Endothelial cell of umbilical vein (primary cell): ENCODE data around the gene LIMCH1. TPM values are rescaled to one million over a fixed set of nuclear protein-coding genes. Genes with fewer than 3 reads are reported as not detected.

Source experiments
- BruUV-seq: library from RNA; stranded (reverse); fragments of 400-500 nt; replicated peaks from 2 replicates; lab custom pipeline; 2021; lab: Mats Ljungman, UMichigan
- CTCF ChIA-PET: fragments of 300-600, 350-600 bp; sonication (Branson Sonifier 250); formaldehyde crosslinking; loops from one replicate; lab custom pipeline; 2021; ENCODE audit warnings: antibody characterized with exemption, inconsistent platforms; lab: Charles Lee
- POLR2A ChIA-PET: fragments of 300-600, 350-600 bp; sonication (Branson Sonifier 250); formaldehyde crosslinking; loops from one replicate; lab custom pipeline; 2021; ENCODE audit warnings: antibody characterized with exemption, inconsistent platforms; lab: Charles Lee
- DNase-seq: peaks from one replicate; pipeline ENCODE4 v3.0.0-alpha.2; 2011; ENCODE audit warnings: low read depth, low spot score
- FAIRE-seq: peaks from 2 replicates; lab custom pipeline; 2011; peaks lifted over from hg19 to GRCh38; lab: Jason Lieb, UNC
- H2AFZ ChIP-seq: 2 replicates; pipeline ENCODE4 v1.6.0; 2012; ENCODE audit warnings: low read depth, low read length, control low read depth, inconsistent platforms
- H3K27ac ChIP-seq: 2 replicates; pipeline ENCODE4 v1.5.1; 2011; ENCODE audit warnings: low read depth, mild to moderate bottlenecking, control low read depth, low read length, moderate library complexity; ENCODE audit not compliant: insufficient read depth
- H3K27me3 ChIP-seq, 2 experiments: 2 replicates each; pipeline versions ENCODE4 v1.6.0 to v1.6.1; 2011; ENCODE audit warnings: low read length in 2 of 2, mixed read lengths in 1 of 2; ENCODE audit not compliant: control insufficient read depth in 2 of 2, insufficient read depth in 2 of 2
- H3K36me3 ChIP-seq, 2 experiments: 2 replicates in 1 of 2; 3 replicates in 1 of 2; pipeline ENCODE4 v1.5.1; 2011; ENCODE audit warnings: low read length in 2 of 2, mild to moderate bottlenecking in 1 of 2, moderate library complexity in 1 of 2; ENCODE audit not compliant: control insufficient read depth in 2 of 2, insufficient read depth in 2 of 2; ENCODE audit errors: extremely low read depth in 1 of 2
- H3K4me1 ChIP-seq: 3 replicates; pipeline ENCODE4 v1.5.1; 2011; ENCODE audit warnings: mild to moderate bottlenecking, low read length; ENCODE audit not compliant: control insufficient read depth, insufficient read depth; ENCODE audit errors: extremely low read depth
- H3K4me2 ChIP-seq: 2 replicates; pipeline ENCODE4 v1.6.1; 2011; ENCODE audit warnings: low read length, control low read depth, mixed read lengths; ENCODE audit not compliant: insufficient read depth
- H3K4me3 ChIP-seq, 3 experiments: fragments of 200-600 bp in 1 of 3; sonication (generic), shearing (Covaris generic) in 1 of 3; replicated peaks in 1 of 3; 2 replicates each; pipeline ENCODE4 v1.5.1; 2011 to 2016; ENCODE audit warnings: control low read depth in 3 of 3, low read length in 3 of 3, mild to moderate bottlenecking in 2 of 3, inconsistent platforms in 1 of 3, low read depth in 1 of 3, moderate library complexity in 1 of 3; ENCODE audit not compliant: insufficient read depth in 1 of 3
- H3K79me2 ChIP-seq: 2 replicates; pipeline ENCODE4 v1.6.0; 2012; ENCODE audit warnings: low read length, inconsistent platforms; ENCODE audit not compliant: control insufficient read depth, insufficient read depth
- H3K9ac ChIP-seq: replicated peaks from 2 replicates; pipeline ENCODE3; 2011; ENCODE audit warnings: low read length, control low read depth; ENCODE audit not compliant: insufficient read depth; ENCODE audit errors: extremely low read depth
- H3K9me1 ChIP-seq: replicated peaks from 3 replicates; pipeline ENCODE4 v1.6.0; 2011; ENCODE audit warnings: mild to moderate bottlenecking, low read length; ENCODE audit not compliant: control insufficient read depth, insufficient read depth; ENCODE audit errors: extremely low read depth
- H3K9me3 ChIP-seq: replicated peaks from 2 replicates; pipeline ENCODE4 v1.5.1; 2012; ENCODE audit warnings: low read length, inconsistent platforms; ENCODE audit not compliant: control insufficient read depth, insufficient read depth
- H4K20me1 ChIP-seq: replicated peaks from 2 replicates; pipeline ENCODE3; 2011; ENCODE audit warnings: mild to moderate bottlenecking, low read length; ENCODE audit not compliant: control insufficient read depth, insufficient read depth; ENCODE audit errors: extremely low read depth
- EZH2 ChIP-seq: IDR thresholded peaks from 2 replicates; pipeline ENCODE4 v1.6.1; 2012; ENCODE audit warnings: borderline replicate concordance, low read depth, mild to moderate bottlenecking, moderate library complexity, low read length, inconsistent platforms; ENCODE audit not compliant: severe bottlenecking
- FOS ChIP-seq: IDR thresholded peaks from 2 replicates; pipeline ENCODE4 v1.6.1; 2011; ENCODE audit warnings: mild to moderate bottlenecking, low read length, moderate library complexity, borderline replicate concordance; ENCODE audit not compliant: insufficient read depth
- GATA2 ChIP-seq: IDR thresholded peaks from 2 replicates; pipeline ENCODE4 v1.7.0; 2011; ENCODE audit warnings: low read depth, mild to moderate bottlenecking, moderate library complexity, mixed read lengths, low read length; ENCODE audit not compliant: insufficient read length, insufficient read depth
- JUN ChIP-seq: IDR thresholded peaks from 2 replicates; pipeline ENCODE4 v1.6.1; 2011; ENCODE audit warnings: borderline replicate concordance, low read depth; ENCODE audit not compliant: insufficient read length, insufficient read depth
- MAX ChIP-seq: IDR thresholded peaks from 2 replicates; pipeline ENCODE4 v1.6.1; 2011; ENCODE audit not compliant: insufficient read depth, insufficient read length
- MYC ChIP-seq: IDR thresholded peaks from one replicate; pipeline ENCODE4 v1.6.1; 2011; ENCODE audit warnings: mild to moderate bottlenecking, low read depth, low read length
- POLR2A ChIP-seq: IDR thresholded peaks from 2 replicates; pipeline ENCODE4 v1.6.1; 2012; ENCODE audit warnings: low read depth, mild to moderate bottlenecking, control low read depth, low read length
- POLR2AphosphoS5 ChIP-seq: IDR thresholded peaks from 2 replicates; pipeline ENCODE4 v1.6.1; 2012; ENCODE audit warnings: low read depth, mild to moderate bottlenecking, control low read depth, low read length, moderate library complexity; ENCODE audit not compliant: insufficient read depth
- dilution Hi-C: fragments of 300-500 bp; cut with MboI; formaldehyde crosslinking; loops from one replicate; pipeline ENCODE4 v1.15.0; 2019; ENCODE audit warnings: low sequenced_read_pairs; ENCODE audit not compliant: extremely low pct_ligation_motif_present
- intact Hi-C: fragments of 100-400 bp; cut with micrococcal nuclease; formaldehyde crosslinking; loops from one replicate; pipeline ENCODE4 v1.10.0; 2022
- polyA plus RNA-seq, 4 experiments: library from polyadenylated mRNA; depleted of rRNA in 3 of 4; stranded (reverse) in 3 of 4; unstranded in 1 of 4; fragments of >200 nt; gene quantifications; 2 replicates each; pipeline versions ENCODE4 v1.2.1 to v1.2.3, GENCODE V29; 2011 to 2012; ENCODE audit warnings: missing spikeins in 1 of 4
- total RNA-seq: library from RNA; stranded (reverse); gene quantifications from 2 replicates; pipeline ENCODE4 v1.2.3, GENCODE V29; 2021
- TF ChIP-seq, protein P1 (sequence below), 2 donors: IDR thresholded peaks; 1 replicate in 1 of 2; 2 replicates in 1 of 2; pipeline ENCODE4 v1.5.1; 2011; ENCODE audit warnings: low read length in 2 of 2, mild to moderate bottlenecking in 2 of 2, moderate library complexity in 2 of 2, control low read depth in 1 of 2, inconsistent platforms in 1 of 2, low read depth in 1 of 2; ENCODE audit not compliant: insufficient read depth in 1 of 2; ENCODE audit errors: extremely low read depth in 1 of 2

The LIMCH1 gene
- total and polyA plus RNA-seq, 2 donors (not counting 3 experiments of a cell fraction or from before 2014, with no cell fraction given): 14.3 to 32.8 TPM

DNA sequence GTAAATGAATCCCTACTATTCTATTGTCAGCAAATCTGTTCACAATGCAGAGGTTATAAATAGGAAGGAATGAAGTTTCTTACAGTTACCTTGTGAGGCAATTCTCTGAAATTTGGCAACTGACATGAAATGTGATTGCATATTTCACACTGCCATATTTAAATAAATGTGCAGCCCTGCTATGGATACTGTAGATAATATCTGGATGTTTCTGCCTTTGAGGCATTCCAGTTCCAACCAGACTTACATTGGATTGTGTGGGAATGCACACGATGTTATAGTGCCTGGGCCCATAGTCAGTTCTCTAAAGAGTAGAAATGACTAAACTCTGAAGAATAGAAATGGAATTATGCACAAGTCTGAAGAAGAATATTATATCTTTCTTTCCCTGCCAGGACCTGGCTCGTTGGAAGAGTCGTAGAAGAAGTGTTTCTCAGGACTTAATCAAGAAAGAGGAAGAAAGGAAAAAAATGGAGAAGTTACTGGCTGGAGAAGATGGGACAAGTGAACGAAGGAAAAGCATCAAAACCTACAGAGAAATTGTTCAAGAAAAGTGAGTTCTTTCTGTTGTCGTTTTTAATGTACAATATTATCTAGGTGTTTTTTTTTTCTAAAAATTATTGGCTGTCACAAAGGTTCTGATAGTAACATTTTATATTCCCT is 107.9 kb downstream of the LIMCH1 start:
- no peak for TF ChIP-seq GATA2
- no peak for TF ChIP-seq MYC
- TF ChIP-seq, protein P1, sequence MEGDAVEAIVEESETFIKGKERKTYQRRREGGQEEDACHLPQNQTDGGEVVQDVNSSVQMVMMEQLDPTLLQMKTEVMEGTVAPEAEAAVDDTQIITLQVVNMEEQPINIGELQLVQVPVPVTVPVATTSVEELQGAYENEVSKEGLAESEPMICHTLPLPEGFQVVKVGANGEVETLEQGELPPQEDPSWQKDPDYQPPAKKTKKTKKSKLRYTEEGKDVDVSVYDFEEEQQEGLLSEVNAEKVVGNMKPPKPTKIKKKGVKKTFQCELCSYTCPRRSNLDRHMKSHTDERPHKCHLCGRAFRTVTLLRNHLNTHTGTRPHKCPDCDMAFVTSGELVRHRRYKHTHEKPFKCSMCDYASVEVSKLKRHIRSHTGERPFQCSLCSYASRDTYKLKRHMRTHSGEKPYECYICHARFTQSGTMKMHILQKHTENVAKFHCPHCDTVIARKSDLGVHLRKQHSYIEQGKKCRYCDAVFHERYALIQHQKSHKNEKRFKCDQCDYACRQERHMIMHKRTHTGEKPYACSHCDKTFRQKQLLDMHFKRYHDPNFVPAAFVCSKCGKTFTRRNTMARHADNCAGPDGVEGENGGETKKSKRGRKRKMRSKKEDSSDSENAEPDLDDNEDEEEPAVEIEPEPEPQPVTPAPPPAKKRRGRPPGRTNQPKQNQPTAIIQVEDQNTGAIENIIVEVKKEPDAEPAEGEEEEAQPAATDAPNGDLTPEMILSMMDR (IDR thresholded peaks at IDR 0.05; ENCODE audit: extremely low read depth in 1 of 2, insufficient read depth in 1 of 2, low read depth in 1 of 2, low read length in 2 of 2): no peak
- no peak for TF ChIP-seq JUN
- TF ChIP-seq POLR2AphosphoS5: no peak
- TF ChIP-seq MAX: no peak
- no peak for TF ChIP-seq FOS
- no peak for TF ChIP-seq POLR2A
- no peak for TF ChIP-seq EZH2
- H3K9me3 ChIP-seq: no peaks in the 10 kb centered on the region
- FAIRE-seq (no peak), DNase-seq (no peak)
- H3K9ac ChIP-seq: no peak overlapping the region
- no peaks in the 10 kb centered on the region for H3K9me1 ChIP-seq
- no peak overlapping the region for H3K4me3 ChIP-seq
- no peaks in the 10 kb centered on the region for H3K4me1 ChIP-seq
- intact Hi-C loops (loop anchor here (2.0 to 10.0 kb wide), 3 partner anchors 109 to 741 kb away; no protein-coding TSS in a partner anchor), dilution Hi-C loops (no loop called here)
- H2AFZ ChIP-seq: no peak overlapping the region
- peaks cover 0 to 3% of the 10 kb centered on the region in 2 experiments for H3K36me3 ChIP-seq
- H4K20me1 ChIP-seq: no peaks in the 10 kb centered on the region
- POLR2A ChIA-PET: no interaction called here
- H3K4me2 ChIP-seq: no peak overlapping the region
- no peak overlapping the region for H3K27ac ChIP-seq
- CTCF ChIA-PET: interaction anchor here (1.2 to 8.3 kb wide), 3 partner anchors 10 to 363 kb away, joined by 5 to 212 read pairs (median 11); no protein-coding TSS in a partner anchor
- no peaks in the 10 kb centered on the region for H3K79me2 ChIP-seq
- no TSS peak for BruUV-seq
- H3K27me3 ChIP-seq: peaks cover 18 to 25% of the 10 kb centered on the region in 2 experiments
